Skin epidermis (tissue), 12 donors: ENCODE results near the gene MT1G.
"Not testable (repeated sequence)": the region's sequence is repeated elsewhere in the genome, so short reads cannot be mapped to it uniquely, and the experiment has no call there.

Experiments
- H3K27ac ChIP-seq, 21 experiments: fragments of 200-600 bp; sonication (generic) in 11 of 21; one replicate each; pipeline ENCODE4 v1.5.0; 2020; ENCODE audit warnings: mild to moderate bottlenecking in 3 of 21, inconsistent platforms in 2 of 21, moderate library complexity in 2 of 21
- H3K4me3 ChIP-seq, 7 experiments: fragments of 200-600 bp; sonication (generic) in 2 of 7; one replicate each; pipeline ENCODE4 v1.5.0; 2020; ENCODE audit warnings: inconsistent platforms in 2 of 7, mild to moderate bottlenecking in 2 of 7, moderate library complexity in 1 of 7

The MT1G gene

DNA sequence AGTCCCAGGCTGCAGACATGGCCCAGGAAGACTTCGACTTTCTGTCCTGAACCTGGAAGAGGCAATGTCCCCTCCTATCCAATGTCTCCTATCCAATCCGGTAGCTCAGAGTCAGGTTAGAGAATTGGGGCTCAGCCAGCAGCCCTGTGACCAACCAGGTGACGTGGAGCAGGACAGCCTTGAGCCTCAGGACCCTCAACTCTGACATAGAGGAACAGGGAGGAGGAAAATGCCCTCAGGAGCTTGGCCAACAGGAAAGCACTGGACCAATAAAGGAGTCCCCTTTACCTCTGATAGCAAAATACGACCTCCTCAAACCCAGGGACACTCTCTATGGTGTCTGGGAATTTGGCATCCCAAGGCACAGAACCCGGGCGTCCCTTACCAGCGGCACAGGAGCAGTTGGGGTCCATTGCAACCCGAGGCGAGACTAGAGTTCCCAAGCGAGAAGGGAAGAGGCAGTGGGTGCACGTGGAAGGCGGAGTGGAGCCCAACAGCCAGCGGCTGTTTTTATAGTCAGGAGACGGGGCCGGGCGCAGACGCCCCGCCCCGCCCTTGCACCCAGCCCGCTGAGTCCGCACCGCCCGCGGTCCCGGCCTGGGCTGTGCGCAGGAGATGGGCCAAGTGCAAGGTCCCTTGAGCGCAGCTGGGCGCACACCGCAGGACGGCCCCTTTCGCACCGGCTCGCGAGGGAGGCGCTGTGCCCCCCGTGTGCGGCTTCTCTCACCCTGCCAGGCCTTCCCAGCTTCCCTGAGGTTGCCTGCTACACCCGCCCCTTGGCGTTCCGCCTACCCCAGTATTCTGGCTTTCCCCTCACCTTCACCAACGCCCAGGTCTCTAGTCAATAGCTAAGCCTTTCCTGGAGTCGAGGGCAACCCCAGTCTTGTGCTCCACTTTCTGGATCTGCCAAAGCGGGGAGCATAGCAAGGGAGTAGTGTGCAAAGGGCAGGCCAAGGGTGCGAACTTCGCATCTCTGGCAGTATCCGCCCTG lies at the start of gene MT1G:
Gene MT1G (minus strand): TSS at position 485 of the 991 bp plus-strand sequence. CDS start 72 bp downstream, at position 413.
- H3K27ac ChIP-seq: peak within 1 kb of the TSS in 1 of 21 experiments; percentile 39
- peak within 1 kb of the TSS in 3 of 7 experiments; percentile 20 to 30 (median 24) for H3K4me3 ChIP-seq

DNA sequence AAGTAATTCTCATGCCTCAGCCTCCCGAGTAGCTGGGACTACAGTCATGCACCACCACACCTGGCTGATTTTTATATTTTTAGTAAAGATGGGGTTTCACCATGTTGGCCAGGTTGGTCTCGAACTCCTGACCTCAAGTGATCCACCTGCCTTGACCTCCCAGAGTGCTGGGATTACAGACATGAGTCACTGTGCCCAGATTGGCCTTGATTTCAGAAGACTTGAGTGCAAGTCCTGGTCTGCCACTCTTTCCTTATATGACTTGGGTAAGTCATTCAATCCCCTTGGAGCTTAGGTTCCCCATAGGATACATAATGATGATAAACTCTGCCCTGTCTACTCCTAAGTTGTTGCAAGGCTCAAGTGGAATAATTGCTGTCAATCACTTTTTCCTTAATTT lies 49.7 kb upstream of the MT1G start:
- not testable (repeated sequence) for H3K27ac ChIP-seq, H3K4me3 ChIP-seq

DNA sequence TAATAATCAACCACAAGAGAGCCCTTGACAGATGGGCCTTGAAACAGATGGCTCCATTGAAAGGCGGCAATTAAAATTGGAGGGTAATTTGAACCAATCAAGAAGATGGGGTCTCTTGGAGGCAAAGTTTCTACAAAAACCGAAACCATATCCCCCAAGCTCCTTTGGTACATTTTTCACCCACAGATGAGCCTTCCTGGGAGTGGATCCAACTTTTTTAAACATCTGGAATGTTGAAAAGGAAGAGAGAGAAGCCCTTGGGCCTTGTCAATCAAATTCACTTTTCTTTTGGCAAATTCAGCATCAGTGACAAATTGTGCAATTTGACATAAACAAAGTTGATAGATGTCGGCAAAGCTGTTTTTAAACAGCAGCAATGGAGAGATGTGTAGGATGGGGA lies 48.9 kb upstream of the MT1G start:
- Histone ChIP-seq H3K27ac (no peak overlapping the region), H3K4me3 (no peak overlapping the region)

DNA sequence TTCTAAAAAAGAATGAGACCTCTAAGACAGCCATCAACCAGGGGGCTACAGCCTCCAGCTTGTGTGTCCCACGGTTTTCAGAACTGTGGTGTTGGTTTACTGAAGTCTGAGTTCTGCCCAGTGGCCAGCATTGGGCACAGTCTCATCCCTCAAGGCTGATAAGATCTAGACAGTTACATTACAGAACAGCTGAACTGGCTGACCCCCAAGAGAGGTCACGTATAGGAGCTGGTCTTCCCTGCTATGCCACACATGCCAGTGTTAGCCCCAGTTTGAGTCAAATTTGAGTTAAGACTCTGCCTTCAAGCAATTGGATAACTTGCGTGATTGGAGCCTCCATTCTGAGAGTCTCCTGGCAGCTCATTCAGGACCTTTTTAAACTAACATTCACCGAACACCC lies 47.3 kb upstream of the MT1G start:
- Histone ChIP-seq H3K27ac (no peak overlapping the region), H3K4me3 (no peak overlapping the region)

DNA sequence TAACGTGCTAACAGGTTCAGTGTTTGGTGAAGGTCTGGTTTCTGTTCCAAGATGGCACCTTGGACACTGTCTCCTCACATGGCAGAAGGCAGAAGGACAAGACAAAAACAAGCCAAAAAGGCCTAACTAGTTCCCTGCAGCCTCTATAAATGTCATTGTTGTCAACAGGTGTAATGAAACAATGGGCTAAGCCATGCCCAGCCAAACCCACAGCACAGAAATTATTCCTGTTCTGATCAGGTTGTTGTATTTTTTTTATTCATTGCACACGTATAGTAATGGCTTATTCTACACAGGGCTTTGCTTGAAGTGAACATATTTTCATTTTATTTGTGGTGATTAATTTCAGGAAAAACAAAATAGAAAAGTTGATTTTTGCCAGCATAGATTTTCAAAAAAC lies 45.9 kb upstream of the MT1G start:
- no peak overlapping the region for H3K27ac ChIP-seq
- no peak overlapping the region for H3K4me3 ChIP-seq

DNA sequence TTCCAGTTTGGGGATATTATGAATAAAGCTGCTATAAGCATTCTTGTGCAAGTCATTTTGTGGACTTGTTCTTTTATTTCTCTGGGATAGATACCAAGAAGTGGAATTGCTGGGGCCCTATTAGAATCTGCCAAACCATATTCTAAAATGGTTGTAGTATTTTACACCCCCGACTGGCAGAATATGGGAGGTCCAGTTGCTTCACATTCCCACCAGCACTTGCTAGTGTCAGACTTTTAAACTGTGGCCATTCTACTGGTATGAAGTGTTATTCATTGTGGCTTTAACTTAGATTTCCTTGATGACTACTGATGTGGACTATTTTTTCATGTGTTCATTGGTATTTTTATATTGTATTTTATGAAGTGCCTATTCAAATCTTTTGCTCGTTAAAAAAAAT lies 44.0 kb upstream of the MT1G start:
- Histone ChIP-seq H3K27ac (no peak overlapping the region), H3K4me3 (no peak overlapping the region)

DNA sequence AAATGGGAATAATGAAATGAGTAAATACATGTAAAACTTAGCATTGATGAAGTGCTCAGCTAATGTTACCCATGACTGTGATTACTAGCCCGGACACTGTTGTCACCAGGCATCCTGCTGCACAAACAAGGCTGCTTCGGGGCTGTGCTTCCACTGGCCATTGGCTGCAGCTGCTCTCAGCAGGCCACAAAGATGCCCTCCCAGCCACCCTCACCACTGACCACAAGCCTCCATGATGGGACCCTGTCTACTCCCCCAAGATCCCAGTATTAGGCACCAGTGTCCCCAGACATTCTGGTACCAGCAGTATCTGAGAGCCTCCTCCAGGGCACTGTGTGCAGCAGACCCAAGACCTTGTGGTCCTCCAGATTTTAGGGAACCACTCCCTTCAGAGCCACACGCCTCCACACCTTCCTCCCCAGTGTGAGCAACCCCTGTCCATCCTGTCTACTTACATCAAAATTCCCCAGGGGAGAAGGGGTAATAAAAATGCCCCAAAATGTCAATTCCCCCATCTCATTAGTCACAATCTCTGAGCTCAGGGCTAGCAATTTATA lies 42.4 kb upstream of the MT1G start:
- Histone ChIP-seq H3K27ac (no peak overlapping the region), H3K4me3 (no peak overlapping the region)

DNA sequence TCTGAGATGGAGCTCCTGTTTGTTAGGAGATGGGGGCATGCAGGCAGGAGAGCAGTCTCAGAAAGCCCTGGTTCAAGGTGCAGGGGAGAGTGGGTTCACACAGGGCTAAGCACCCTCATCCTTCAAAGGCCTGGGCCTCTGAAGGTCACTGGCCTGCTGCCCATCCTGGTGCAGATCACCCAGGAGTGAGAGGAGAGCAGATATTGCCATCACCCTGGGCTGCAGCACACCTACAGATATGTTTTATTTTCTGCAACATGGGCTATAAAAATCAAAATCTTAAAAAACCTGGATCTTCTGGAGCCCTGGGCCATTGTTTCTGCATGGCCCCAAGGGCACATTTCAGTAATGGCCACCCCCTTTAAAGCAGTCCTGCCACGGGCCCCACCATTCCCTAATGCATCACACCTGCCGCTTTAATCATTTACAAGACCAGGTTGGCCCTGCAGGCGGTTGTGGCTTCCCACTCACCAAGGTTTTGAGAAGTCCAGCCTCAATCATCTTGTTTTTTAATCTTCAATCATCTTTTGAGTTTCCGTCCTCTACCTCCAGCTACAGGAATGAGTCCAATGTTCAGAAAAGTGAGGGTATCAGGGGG lies 41.7 kb upstream of the MT1G start:
- Histone ChIP-seq H3K4me3 (no peak overlapping the region), H3K27ac (peak overlapping the region in 4 of 21 experiments; percentile 47 to 84 (median 66))

DNA sequence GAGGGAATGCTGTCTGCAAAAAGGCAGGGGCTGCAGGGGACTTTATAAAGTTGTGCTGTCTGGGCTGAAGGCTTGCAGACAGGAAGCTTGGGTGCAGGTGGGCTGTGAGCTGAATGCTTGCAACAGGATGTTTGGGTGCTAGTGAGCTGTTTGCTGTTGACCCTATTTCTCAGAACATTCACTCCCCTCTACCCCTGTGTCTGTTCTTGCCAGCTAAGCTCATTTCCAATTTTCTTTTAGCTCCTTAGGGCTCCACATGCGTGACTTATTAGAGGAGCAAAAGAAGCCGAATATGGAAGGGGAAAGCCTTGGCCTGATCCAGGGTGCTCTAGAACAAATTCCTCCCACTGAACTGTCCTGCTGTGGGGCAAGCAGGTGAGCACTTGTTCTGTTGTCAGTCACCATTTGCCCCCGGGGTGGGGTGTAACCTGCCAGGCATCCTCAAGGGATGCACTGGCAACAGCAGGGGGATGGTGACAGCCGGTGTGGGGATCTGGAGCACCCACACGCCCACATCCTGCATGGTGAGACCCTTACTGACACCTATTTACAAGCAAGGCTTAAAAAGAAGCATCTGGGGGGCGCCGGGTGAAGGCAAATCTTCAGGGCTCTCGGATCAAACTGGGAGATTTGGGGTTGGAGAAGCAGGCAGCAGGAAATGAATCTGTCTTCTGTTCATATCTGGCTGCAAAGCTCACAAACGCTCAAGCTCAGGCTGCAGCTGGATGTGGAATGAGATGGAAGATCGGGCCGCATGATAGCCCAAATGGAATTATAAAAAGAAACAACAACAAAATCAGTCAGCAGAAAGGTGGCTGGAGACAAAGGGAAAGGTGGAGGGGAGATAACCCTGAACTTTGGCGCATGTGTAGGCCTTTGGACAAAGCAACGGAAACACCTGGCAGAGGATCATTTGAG lies 40.9 kb upstream of the MT1G start:
- Histone ChIP-seq H3K4me3 (no peak overlapping the region), H3K27ac (peak overlapping the region in 9 of 21 experiments; percentile 32 to 84 (median 56))

DNA sequence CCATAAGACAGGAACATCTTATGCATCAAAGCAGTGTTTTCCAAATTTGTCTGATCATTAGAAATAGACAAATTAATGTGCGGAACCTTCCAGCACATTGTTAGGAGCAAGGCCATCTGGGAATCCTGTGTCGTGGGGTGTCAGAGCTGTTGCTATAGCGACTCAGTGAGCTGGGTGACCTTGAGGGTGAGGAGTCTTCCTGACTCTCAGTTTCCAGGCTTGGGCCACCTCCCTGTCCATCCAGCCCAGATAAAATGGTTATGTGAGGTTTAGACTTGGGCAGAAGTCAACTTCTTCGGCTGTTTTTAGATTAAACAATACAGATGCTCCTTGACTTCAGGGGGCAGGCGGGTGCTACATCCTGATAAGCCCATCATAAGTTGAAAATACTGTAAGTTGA lies 35.0 kb upstream of the MT1G start:
- Histone ChIP-seq H3K4me3 (no peak overlapping the region), H3K27ac (no peak overlapping the region)

DNA sequence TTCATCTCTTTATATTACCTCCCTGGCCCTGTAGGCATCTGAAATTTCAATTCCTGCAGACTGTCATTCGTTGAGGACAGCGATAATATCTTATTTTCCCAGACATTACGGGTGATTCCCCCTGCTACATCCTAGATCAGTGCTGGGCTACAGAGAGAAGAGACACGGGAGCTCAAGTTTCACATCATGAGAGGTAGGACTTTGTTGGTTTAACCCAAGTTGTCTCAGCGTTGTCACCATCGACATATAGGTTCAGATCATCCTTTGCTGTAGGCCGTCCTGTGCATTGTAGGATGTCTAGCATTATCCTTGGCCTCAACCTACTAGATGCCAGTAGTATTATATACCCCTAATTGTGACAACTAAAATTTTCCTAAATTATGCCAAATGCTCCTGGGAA lies 33.7 kb upstream of the MT1G start:
- Histone ChIP-seq H3K4me3 (no peak overlapping the region), H3K27ac (no peak overlapping the region)

DNA sequence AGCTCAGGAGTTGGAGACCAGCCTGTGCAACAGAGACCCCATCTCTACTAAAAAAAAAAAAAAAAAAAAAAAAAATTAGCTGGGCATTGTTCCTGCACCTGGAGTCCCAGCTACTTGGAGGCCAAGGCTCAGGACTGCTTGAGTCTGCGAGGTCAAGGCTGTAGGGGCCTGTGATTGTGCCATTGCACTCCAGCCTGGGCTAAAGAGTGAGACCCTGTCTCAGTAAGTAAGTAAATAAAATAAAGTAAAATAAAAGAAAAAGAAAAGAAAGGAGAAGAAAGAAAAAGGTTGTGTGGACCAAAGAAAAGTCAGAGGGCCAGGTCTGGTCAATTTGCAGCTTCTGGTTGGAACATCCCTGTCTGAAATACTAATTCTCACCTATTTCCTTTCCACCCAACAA lies 32.8 kb upstream of the MT1G start:
- no peak overlapping the region for H3K4me3 ChIP-seq
- H3K27ac ChIP-seq: no peak overlapping the region

DNA sequence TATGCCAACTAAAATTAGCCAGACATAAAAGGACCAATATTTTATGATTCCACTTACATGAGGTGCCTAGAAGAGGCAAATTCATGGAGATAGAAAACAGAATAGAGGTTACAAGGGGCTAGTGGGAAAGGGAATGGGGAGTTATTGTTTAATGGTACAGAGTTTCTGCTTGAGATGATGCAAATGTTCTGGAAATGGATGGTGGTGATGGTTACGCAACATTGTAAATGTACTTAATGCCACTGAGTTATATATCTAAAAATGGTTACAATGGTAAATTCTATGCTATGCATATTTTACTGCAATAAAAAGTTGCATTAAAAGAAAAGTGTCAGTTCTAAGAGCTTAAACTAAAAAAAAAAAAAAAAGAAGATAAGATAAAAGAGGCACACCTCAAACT lies 32.3 kb upstream of the MT1G start:
- H3K27ac ChIP-seq: no peak overlapping the region

DNA sequence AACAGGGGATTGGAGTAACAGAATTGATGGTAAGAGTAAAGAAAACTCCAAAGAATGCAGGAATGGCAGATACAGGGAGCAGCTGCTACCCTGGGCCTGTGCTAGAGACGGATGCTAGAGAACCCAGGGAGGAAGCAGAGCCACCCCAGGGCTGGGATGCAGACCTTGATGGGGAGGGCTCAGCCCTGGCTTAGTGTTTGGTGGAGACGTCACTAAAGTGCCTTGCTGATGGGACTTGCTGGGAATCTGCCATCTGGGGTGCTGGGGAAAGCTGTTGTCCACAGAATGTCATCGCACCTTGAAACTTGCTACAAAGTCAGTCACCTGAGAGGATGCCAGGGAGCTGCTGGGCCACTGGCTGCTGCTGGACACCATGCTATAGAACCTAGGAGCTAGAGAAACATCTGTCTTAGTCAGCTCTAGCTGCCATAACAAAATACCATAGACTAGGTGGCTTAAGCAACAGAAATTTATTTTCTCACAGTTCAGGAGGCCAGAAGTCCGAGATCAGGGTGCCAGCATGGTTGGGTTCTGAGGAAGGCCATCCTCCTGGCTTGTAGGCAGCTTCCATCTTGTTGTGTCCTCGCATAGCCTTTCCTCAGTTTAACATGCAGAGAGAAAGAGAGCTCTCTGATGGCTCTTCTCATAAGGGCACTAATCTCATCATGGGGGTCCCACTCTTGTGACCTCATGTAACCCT lies 29.7 kb upstream of the MT1G start:
- Histone ChIP-seq H3K27ac (no peak overlapping the region), H3K4me3 (no peak overlapping the region)

More for the DNA sequence above, 32.3 kb upstream of the MT1G start:
- H3K4me3 ChIP-seq: no peak overlapping the region

DNA sequence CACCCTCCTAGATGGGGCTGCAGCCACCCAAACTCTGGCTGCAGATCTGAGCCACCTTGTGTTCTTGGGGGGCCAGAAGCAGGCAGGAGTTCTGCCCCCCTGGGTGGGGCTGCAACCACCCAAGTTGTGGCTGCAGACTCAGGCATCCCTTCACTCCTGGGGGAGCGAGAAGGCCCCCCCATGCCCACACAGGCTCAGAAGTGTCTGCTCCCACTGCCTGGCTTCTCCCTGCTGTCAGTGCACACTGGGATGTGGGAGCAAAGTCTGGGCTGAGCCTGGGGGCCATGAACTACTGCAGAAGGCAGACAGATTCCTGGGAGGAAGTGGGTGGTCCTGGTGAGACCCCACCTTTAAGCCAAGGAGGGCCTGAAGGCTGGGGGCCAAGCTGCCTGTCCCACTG lies 27.4 kb upstream of the MT1G start:
- Histone ChIP-seq H3K4me3 (no peak overlapping the region), H3K27ac (no peak overlapping the region)

DNA sequence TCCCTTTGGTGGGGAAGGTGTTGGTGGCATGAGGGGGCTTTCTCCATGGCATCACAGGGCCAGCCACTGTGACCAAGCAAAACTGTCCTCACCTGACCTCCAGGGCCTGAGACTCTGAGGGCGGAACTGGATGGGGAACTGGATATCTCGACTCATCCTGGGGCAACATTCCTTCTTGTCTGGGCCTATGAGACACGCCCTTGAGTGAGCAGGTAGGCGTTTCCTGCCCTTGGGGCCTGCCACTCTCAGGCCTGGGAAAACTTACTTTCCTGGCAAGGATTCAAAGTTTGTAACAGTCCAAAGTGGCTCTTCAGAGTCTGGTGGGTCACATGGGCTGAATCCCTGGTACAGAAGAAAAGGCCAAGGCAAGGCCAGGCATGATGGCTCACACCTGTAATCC lies 24.0 kb upstream of the MT1G start:
- Histone ChIP-seq H3K27ac (peak overlapping the region in 2 of 21 experiments; percentile 4 to 13), H3K4me3 (no peak overlapping the region)

DNA sequence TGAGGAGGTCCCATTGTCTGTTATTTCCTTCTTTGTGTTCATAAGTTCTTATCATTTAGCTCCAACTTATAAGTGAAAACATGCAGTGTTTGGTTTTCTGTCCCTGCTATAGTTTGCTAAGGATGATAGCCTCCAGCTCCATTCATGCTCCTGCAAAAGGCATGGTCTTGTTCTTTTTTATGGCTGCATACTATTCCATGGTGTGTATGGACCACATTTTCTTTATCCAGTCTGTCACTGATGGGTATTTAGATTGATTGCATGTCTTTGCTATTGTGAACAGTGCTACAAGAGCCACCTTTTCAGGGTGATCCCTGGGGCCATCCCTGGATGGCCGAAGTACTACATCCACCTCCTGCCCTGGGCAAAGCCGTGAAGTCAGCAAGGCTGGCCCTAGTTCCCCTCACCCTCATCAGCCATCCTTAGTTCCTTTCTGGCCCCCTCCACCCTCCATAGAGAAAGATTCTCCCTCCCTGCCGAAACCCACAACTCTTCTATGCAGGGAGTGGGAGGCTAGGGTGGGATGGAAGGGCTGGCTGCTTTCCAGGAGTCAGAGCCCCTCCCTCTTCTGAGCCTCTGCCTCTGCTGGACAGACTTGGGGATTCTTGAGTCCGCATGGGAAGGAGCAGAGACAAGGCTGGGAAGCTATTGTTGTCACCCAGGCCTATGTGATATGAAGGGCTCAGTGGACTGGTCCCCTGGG lies 22.7 kb upstream of the MT1G start:
- Histone ChIP-seq H3K27ac (no peak overlapping the region), H3K4me3 (no peak overlapping the region)

DNA sequence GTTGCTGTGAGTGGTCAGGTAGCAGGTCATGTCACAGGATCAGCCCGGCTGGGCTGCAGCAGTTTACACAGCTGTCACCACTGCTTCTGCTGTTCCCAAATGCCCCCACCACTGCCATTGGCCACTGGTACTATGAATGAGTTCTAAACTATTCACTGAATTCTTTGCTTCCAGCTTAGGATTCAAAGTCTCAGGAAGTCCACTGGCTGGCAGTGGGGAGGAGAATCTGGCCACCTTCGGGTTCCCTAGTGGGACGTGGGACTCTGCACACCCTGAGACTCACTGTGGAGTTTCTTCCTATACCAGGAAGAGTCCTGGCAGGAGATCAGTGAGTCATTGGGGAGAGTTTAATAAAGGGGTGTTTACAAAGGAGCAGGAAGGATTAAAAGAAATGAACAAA lies 21.3 kb upstream of the MT1G start:
- Histone ChIP-seq H3K27ac (peak overlapping the region in 3 of 21 experiments; percentile 0 to 29 (median 10)), H3K4me3 (no peak overlapping the region)
